Hepatic stellate cell (primary cell): Measurements from ENCODE around the gene NOVA2.
"Not testable (repeated sequence)": the region's sequence is repeated elsewhere in the genome, so short reads cannot be mapped to it uniquely, and the experiment has no call there.

Experiments
- DNase-seq: peaks from one replicate; pipeline ENCODE4 v3.0.0; 2011; ENCODE audit warnings: low spot score

The NOVA2 gene

GRCh38 chr19:45924891-45925447 is 48.7 kb downstream of the NOVA2 start:
- no peak for DNase-seq

GRCh38 chr19:45922281-45922680 is 51.4 kb downstream of the NOVA2 start:
- DNase-seq = no peak

- no peak for DNase-seq
These were observed 53.2 kb downstream of the NOVA2 start for GRCh38 chr19:45920458-45920857.

GRCh38 chr19:45919678-45920077 is 54.0 kb downstream of the NOVA2 start:
- no peak for DNase-seq

- no peak for DNase-seq
These were observed 54.9 kb downstream of the NOVA2 start for GRCh38 chr19:45918721-45919120.

GRCh38 chr19:45917421-45918091 is 56.1 kb downstream of the NOVA2 start:
- DNase-seq = no peak

- no peak for DNase-seq
These were observed 59.5 kb downstream of the NOVA2 start, which contains the start of gene NANOS2 for GRCh38 chr19:45913874-45914830. Gene NANOS2, minus strand, starts transcription at chr19:45914778. Its CDS starts 85 bp downstream, at chr19:45914693.

GRCh38 chr19:45911291-45911690 is 62.4 kb downstream of the NOVA2 start:
- DNase-seq = no peak

- no peak for DNase-seq
These were observed 64.7 kb downstream of the NOVA2 start for GRCh38 chr19:45908956-45909355.

- no peak for DNase-seq
These were observed 67.4 kb downstream of the NOVA2 start for GRCh38 chr19:45906221-45906620.

- no peak for DNase-seq
These were observed 68.7 kb downstream of the NOVA2 start for GRCh38 chr19:45905011-45905410.

GRCh38 chr19:45902651-45903625 is 70.7 kb downstream of the NOVA2 start:
- peak; percentile 100 for DNase-seq

- no peak for DNase-seq
These were observed 71.6 kb downstream of the NOVA2 start, which contains the start of gene MYPOP for GRCh38 chr19:45901912-45902650. Gene MYPOP, minus strand, starts transcription at chr19:45902613. Its CDS starts 840 bp downstream, at chr19:45901773.

- DNase-seq = peak; percentile 29
These were observed 72.2 kb downstream of the NOVA2 start for GRCh38 chr19:45901432-45901911.

- no peak for DNase-seq
These were observed 72.8 kb downstream of the NOVA2 start for GRCh38 chr19:45900738-45901431.

- no peak for DNase-seq
These were observed 73.6 kb downstream of the NOVA2 start for GRCh38 chr19:45899919-45900589.

GRCh38 chr19:45899253-45899652 is 74.4 kb downstream of the NOVA2 start:
- no peak for DNase-seq

GRCh38 chr19:45897261-45897812 is 76.3 kb downstream of the NOVA2 start:
- no peak for DNase-seq

- not testable (repeated sequence) for DNase-seq
These were observed 77.6 kb downstream of the NOVA2 start for GRCh38 chr19:45895983-45896599.
